ENCODE data around the gene TC2N.

DNA sequence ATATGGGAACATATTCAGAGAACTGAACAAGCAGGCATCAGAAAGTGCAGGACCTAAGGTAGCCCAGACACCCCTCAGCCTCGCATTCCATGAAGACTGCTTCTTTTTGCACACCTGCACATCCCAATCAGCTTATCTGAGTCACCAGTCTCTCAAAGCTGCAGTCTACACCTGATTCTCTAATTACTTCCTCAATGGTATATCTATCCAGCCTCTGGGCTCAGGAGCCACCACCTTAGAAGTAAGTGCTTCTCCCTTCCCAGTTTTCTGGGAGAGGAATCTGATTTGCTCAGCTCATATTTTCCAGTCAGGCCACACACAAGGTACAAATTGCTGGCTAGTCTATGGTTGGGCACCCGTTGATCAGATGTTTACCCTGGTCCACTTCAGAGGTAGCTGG lies 21.7 kb downstream of the TC2N start:
- TF ChIP-seq, protein P1, sequence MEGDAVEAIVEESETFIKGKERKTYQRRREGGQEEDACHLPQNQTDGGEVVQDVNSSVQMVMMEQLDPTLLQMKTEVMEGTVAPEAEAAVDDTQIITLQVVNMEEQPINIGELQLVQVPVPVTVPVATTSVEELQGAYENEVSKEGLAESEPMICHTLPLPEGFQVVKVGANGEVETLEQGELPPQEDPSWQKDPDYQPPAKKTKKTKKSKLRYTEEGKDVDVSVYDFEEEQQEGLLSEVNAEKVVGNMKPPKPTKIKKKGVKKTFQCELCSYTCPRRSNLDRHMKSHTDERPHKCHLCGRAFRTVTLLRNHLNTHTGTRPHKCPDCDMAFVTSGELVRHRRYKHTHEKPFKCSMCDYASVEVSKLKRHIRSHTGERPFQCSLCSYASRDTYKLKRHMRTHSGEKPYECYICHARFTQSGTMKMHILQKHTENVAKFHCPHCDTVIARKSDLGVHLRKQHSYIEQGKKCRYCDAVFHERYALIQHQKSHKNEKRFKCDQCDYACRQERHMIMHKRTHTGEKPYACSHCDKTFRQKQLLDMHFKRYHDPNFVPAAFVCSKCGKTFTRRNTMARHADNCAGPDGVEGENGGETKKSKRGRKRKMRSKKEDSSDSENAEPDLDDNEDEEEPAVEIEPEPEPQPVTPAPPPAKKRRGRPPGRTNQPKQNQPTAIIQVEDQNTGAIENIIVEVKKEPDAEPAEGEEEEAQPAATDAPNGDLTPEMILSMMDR (IDR thresholded peaks at IDR 0.05), result no peak
- TF ChIP-seq POLR2AphosphoS5 (IDR thresholded peaks at IDR 0.05), result no peak
